H1 (cell line): ENCODE data around the gene SPCS1. TPM values are rescaled to one million over a fixed set of nuclear protein-coding genes. Genes with fewer than 3 reads are reported as not detected.

Source experiments
- CTCF ChIA-PET: fragments of 300-600 bp; sonication (Branson Sonifier 250); formaldehyde crosslinking; loops from one replicate; lab custom pipeline; 2021; ENCODE audit not compliant: partially characterized antibody; lab: Charles Lee
- POLR2A ChIA-PET: fragments of 300-600 bp; sonication (Branson Sonifier 250); formaldehyde crosslinking; loops from one replicate; lab custom pipeline; 2021; ENCODE audit warnings: inconsistent platforms; ENCODE audit not compliant: partially characterized antibody; lab: Charles Lee
- DNase-seq, 2 experiments: peaks; one replicate each; pipeline versions ENCODE4 v3.0.0 to v3.0.0-alpha.2; 2010 to 2022; ENCODE audit warnings: low spot score in 2 of 2, low read depth in 1 of 2, mixed read lengths in 1 of 2
- FAIRE-seq: peaks from 2 replicates; lab custom pipeline; 2011; peaks lifted over from hg19 to GRCh38; lab: Jason Lieb, UNC
- H2AFZ ChIP-seq: 2 replicates; pipeline ENCODE4 v1.8.1; 2012; ENCODE audit warnings: low read length, inconsistent platforms
- H2AK5ac ChIP-seq: 2 replicates; pipeline ENCODE4 v1.6.1; 2013; ENCODE audit warnings: low read depth, low read length
- H2BK120ac ChIP-seq: replicated peaks from 2 replicates; pipeline ENCODE3; 2013; ENCODE audit warnings: low read depth, low read length, inconsistent platforms
- H2BK12ac ChIP-seq: 2 replicates; pipeline ENCODE4 v1.6.1; 2013; ENCODE audit warnings: low read depth, low read length
- H2BK15ac ChIP-seq: 2 replicates; pipeline ENCODE4 v1.6.1; 2013; ENCODE audit warnings: low read length
- H2BK20ac ChIP-seq: 2 replicates; pipeline ENCODE4 v1.6.1; 2013; ENCODE audit warnings: low read length
- H2BK5ac ChIP-seq: 2 replicates; pipeline ENCODE4 v1.6.1; 2013; ENCODE audit warnings: low read depth, low read length
- H3K14ac ChIP-seq: 2 replicates; pipeline ENCODE4 v1.6.1; 2013; ENCODE audit warnings: inconsistent platforms; ENCODE audit not compliant: insufficient read length
- H3K18ac ChIP-seq: 2 replicates; pipeline ENCODE4 v1.6.1; 2013; ENCODE audit warnings: low read length; ENCODE audit errors: extremely low read depth
- H3K23ac ChIP-seq: 2 replicates; pipeline ENCODE4 v1.6.1; 2013; ENCODE audit warnings: inconsistent platforms; ENCODE audit not compliant: insufficient read length
- H3K23me2 ChIP-seq: 2 replicates; pipeline ENCODE4 v1.6.1; 2013; ENCODE audit warnings: low read depth, low read length
- H3K27ac ChIP-seq: 2 replicates; pipeline ENCODE4 v1.6.1; 2011; ENCODE audit warnings: low read depth, low read length, inconsistent platforms
- H3K27me3 ChIP-seq, 4 experiments: replicated peaks in 1 of 4; 1 replicate in 1 of 4; 2 replicates in 3 of 4; pipeline versions ENCODE4 v1.6.1 to v1.8.1; 2011 to 2013; ENCODE audit warnings: low read length in 3 of 4, mild to moderate bottlenecking in 3 of 4, inconsistent platforms in 2 of 4, mixed read lengths in 2 of 4, moderate library complexity in 1 of 4; ENCODE audit not compliant: control insufficient read depth in 3 of 4, insufficient read depth in 3 of 4; ENCODE audit errors: extremely low read depth in 1 of 4
- H3K36me3 ChIP-seq, 4 experiments: 2 replicates each; pipeline versions ENCODE4 v1.6.1 to v1.8.1; 2011 to 2013; ENCODE audit warnings: mild to moderate bottlenecking in 4 of 4, low read length in 3 of 4, moderate library complexity in 2 of 4, control low read depth in 1 of 4, inconsistent platforms in 1 of 4; ENCODE audit not compliant: insufficient read depth in 4 of 4, control insufficient read depth in 2 of 4
- H3K4ac ChIP-seq: replicated peaks from 2 replicates; pipeline ENCODE3; 2013; ENCODE audit warnings: low read length, low read depth, mixed read lengths, inconsistent platforms; ENCODE audit not compliant: insufficient read length
- H3K4me1 ChIP-seq, 4 experiments: replicated peaks in 1 of 4; 1 replicate in 1 of 4; 2 replicates in 3 of 4; pipeline versions ENCODE4 v1.6.1 to v1.8.1; 2011 to 2013; ENCODE audit warnings: low read length in 3 of 4, inconsistent platforms in 2 of 4, mixed read lengths in 1 of 4; ENCODE audit not compliant: insufficient read depth in 4 of 4, control insufficient read depth in 3 of 4
- H3K4me2 ChIP-seq, 2 experiments: 2 replicates each; pipeline versions ENCODE4 v1.6.1 to v1.8.1; 2011 to 2013; ENCODE audit warnings: low read depth in 2 of 2, low read length in 2 of 2, control low read depth in 1 of 2, inconsistent platforms in 1 of 2, mild to moderate bottlenecking in 1 of 2; ENCODE audit not compliant: insufficient read depth in 1 of 2
- H3K4me3 ChIP-seq, 4 experiments: fragments of 200-600, 300-600 bp in 1 of 4; sonication (generic), shearing (Covaris generic), sonication (Bioruptor Twin) in 1 of 4; 2 replicates each; pipeline versions ENCODE4 v1.5.1 to v1.8.1; 2011 to 2016; ENCODE audit warnings: low read length in 4 of 4, low read depth in 3 of 4, control low read depth in 2 of 4, inconsistent platforms in 2 of 4, mild to moderate bottlenecking in 2 of 4, mixed read lengths in 1 of 4, moderate library complexity in 1 of 4; ENCODE audit not compliant: insufficient read depth in 2 of 4; ENCODE audit errors: extremely low read depth in 1 of 4
- H3K56ac ChIP-seq: replicated peaks from 2 replicates; pipeline ENCODE3; 2013; ENCODE audit warnings: low read depth, mild to moderate bottlenecking, mixed read lengths, low read length, inconsistent platforms; ENCODE audit not compliant: insufficient read length
- H3K79me1 ChIP-seq: 2 replicates; pipeline ENCODE4 v1.6.1; 2013; ENCODE audit warnings: low read depth, low read length, control low read depth
- H3K79me2 ChIP-seq, 2 experiments: 2 replicates each; pipeline versions ENCODE4 v1.6.1 to v1.8.1; 2012 to 2013; ENCODE audit warnings: low read length in 2 of 2, mild to moderate bottlenecking in 2 of 2, inconsistent platforms in 1 of 2; ENCODE audit not compliant: insufficient read depth in 2 of 2, control insufficient read depth in 1 of 2
- H3K9ac ChIP-seq, 4 experiments: replicated peaks in 1 of 4; 1 replicate in 1 of 4; 2 replicates in 3 of 4; pipeline versions ENCODE4 v1.6.1 to v1.8.1; 2011 to 2013; ENCODE audit warnings: low read depth in 3 of 4, low read length in 3 of 4, control low read depth in 2 of 4, mild to moderate bottlenecking in 2 of 4, moderate library complexity in 2 of 4, inconsistent platforms in 1 of 4; ENCODE audit errors: extremely low read depth in 1 of 4
- H3K9me3 ChIP-seq, 2 experiments: 2 replicates each; pipeline versions ENCODE4 v1.6.1 to v1.8.1; 2012 to 2013; ENCODE audit warnings: mild to moderate bottlenecking in 2 of 2, moderate library complexity in 2 of 2, control low read depth in 1 of 2, inconsistent platforms in 1 of 2, low read depth in 1 of 2, low read length in 1 of 2, mixed read lengths in 1 of 2; ENCODE audit not compliant: insufficient read depth in 2 of 2
- H4K20me1 ChIP-seq, 2 experiments: replicated peaks in 1 of 2; 2 replicates each; pipeline versions ENCODE3 to v1.8.1; 2011 to 2013; ENCODE audit warnings: inconsistent platforms in 2 of 2, low read length in 2 of 2, mild to moderate bottlenecking in 1 of 2; ENCODE audit not compliant: insufficient read depth in 2 of 2, control insufficient read depth in 1 of 2
- H4K5ac ChIP-seq: 2 replicates; pipeline ENCODE4 v1.6.1; 2013; ENCODE audit warnings: low read length, low read depth, mixed read lengths, inconsistent platforms; ENCODE audit not compliant: insufficient read length
- H4K8ac ChIP-seq: 2 replicates; pipeline ENCODE4 v1.8.0; 2013; ENCODE audit warnings: mild to moderate bottlenecking, moderate library complexity, low read length, inconsistent platforms; ENCODE audit not compliant: insufficient read depth; ENCODE audit errors: extremely low read depth
- H4K91ac ChIP-seq: replicated peaks from 2 replicates; pipeline ENCODE3; 2013; ENCODE audit warnings: low read length, mixed read lengths, inconsistent platforms; ENCODE audit not compliant: insufficient read length
- CEBPB ChIP-seq: IDR thresholded peaks from 2 replicates; pipeline ENCODE4 v1.6.1; 2012; ENCODE audit warnings: low read depth, low read length
- E2F6 ChIP-seq: IDR thresholded peaks from 2 replicates; pipeline ENCODE4 v1.6.1; 2012; ENCODE audit warnings: inconsistent platforms
- EZH2 ChIP-seq: fragments of 200-600 bp; sonication (generic); IDR thresholded peaks from 2 replicates; pipeline ENCODE4 v1.7.1; 2012; ENCODE audit warnings: low read depth, mild to moderate bottlenecking, moderate library complexity, low read length, inconsistent platforms; ENCODE audit not compliant: severe bottlenecking
- GABPA ChIP-seq: IDR thresholded peaks from 2 replicates; pipeline ENCODE4 v1.6.1; 2011; ENCODE audit warnings: mild to moderate bottlenecking, low read length, moderate library complexity, borderline replicate concordance; ENCODE audit not compliant: insufficient read depth
- GTF2F1 ChIP-seq: IDR thresholded peaks from 2 replicates; pipeline ENCODE4 v1.6.1; 2012; ENCODE audit warnings: low read depth, low read length, improper control_type of control experiment, borderline replicate concordance
- KDM4A ChIP-seq: IDR thresholded peaks from one replicate; pipeline ENCODE4 v1.7.1; 2012; ENCODE audit warnings: low read depth, mild to moderate bottlenecking, moderate library complexity, low read length, inconsistent platforms; ENCODE audit not compliant: severe bottlenecking
- SP4 ChIP-seq: IDR thresholded peaks from 2 replicates; pipeline ENCODE4 v1.6.1; 2012; ENCODE audit warnings: low read length, inconsistent platforms
- WGBS, 2 experiments: shearing (Covaris generic) in 1 of 2; methylation state at CpG; one replicate each; pipeline versions ENCODE4 v1.1.6 to v1.1.7; 2013 to 2015; ENCODE audit warnings: low lambda C conversion rate in 2 of 2, mixed read lengths in 2 of 2, inconsistent platforms in 1 of 2, low coverage in 1 of 2, missing lambda C conversion rate in 1 of 2; ENCODE audit not compliant: insufficient replicate concordance in 2 of 2, insufficient coverage in 1 of 2, insufficient read length in 1 of 2; ENCODE audit errors: extremely low coverage in 1 of 2, missing lambda C conversion rate in 1 of 2; 5-methylcytosine and 5-hydroxymethylcytosine counted together
- polyA plus RNA-seq, 7 experiments: library from polyadenylated mRNA; depleted of rRNA in 3 of 7; stranded (reverse) in 5 of 7; unstranded in 2 of 7; fragments of >200 nt in 5 of 7; fragments of 200-250 nt in 2 of 7; gene quantifications; 1 replicate in 5 of 7; 2 replicates in 1 of 7; 4 replicates in 1 of 7; pipeline versions ENCODE4 v1.2.1 to v1.2.3, GENCODE V29; 2011 to 2013; ENCODE audit warnings: missing spikeins in 2 of 7, mixed read lengths in 2 of 7
- total RNA-seq: library from RNA; stranded (reverse); fragmentation: NEBNext Ultra II Directional; extraction: Animal tissue kit (Norgen Biotek cat#: 25700); gene quantifications from 2 replicates; pipeline ENCODE4 v1.2.1, GENCODE V29; 2021
- TF ChIP-seq, protein P1 (sequence below): IDR thresholded peaks from 2 replicates; pipeline ENCODE4 v1.6.1; 2011; ENCODE audit warnings: low read length, improper control_type of control experiment

Gene SPCS1
- total and polyA plus RNA-seq, 2 of the 8 experiments (the other 6 are each of a cell fraction or from before 2014, with no cell fraction given), result 104 to 191 TPM

DNA sequence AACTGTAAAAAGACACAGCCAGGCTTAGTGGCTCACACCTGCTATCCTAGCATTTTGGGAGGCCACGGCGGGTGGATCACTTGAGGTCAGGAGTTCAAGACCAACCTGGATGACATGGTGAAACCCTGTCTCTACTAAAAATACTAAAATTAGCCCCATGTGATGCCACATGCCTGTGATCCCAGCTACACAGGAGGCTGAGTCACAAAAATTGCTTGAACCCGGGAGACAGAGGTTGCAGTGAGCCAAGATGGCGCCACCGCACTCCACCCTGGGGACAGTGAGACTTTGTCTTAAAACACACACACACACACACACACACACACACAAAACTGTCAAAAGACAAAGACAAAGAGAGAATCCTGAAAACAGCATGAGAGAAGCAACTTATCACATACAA lies 18.0 kb downstream of the SPCS1 start:
- H3K79me1 ChIP-seq, result no peaks in the 10 kb centered on the region
- H3K79me2 ChIP-seq, result no peaks in the 10 kb centered on the region
- H4K5ac ChIP-seq, result no peak overlapping the region
- no peak overlapping the region for H3K14ac ChIP-seq
- no peak overlapping the region for H2AK5ac ChIP-seq
- H4K8ac ChIP-seq, result no peak overlapping the region
- no peak overlapping the region for H3K18ac ChIP-seq
- no peak overlapping the region for H4K91ac ChIP-seq
- 91% methylated on average over 5 of the region's 5 CpGs; no CpG with 5 or more reads in 1 of the 2 experiments for WGBS, 2 experiments
- FAIRE-seq (no peak), DNase-seq (no peak)
- no peak overlapping the region for H2AFZ ChIP-seq
- H3K23me2 ChIP-seq, result no peaks in the 10 kb centered on the region
- no peak overlapping the region for H2BK120ac ChIP-seq
- no peaks in the 10 kb centered on the region for H3K27me3 ChIP-seq
- H2BK12ac ChIP-seq, result no peak overlapping the region
- H4K20me1 ChIP-seq, result no peaks in the 10 kb centered on the region
- H2BK20ac ChIP-seq, result no peak overlapping the region
- CTCF ChIA-PET, result interaction anchor here (1.1 to 3.0 kb wide), 2 partner anchors 9 to 46 kb away, joined by 3 to 9 read pairs; no protein-coding TSS in a partner anchor
- no peak overlapping the region for H3K9ac ChIP-seq
- H3K4me2 ChIP-seq, result no peak overlapping the region
- no peaks in the 10 kb centered on the region for H3K4me1 ChIP-seq
- no peaks in the 10 kb centered on the region for H3K9me3 ChIP-seq
- no peak overlapping the region for H2BK5ac ChIP-seq
- no peak overlapping the region for H3K27ac ChIP-seq
- POLR2A ChIA-PET, result no interaction called here
- H3K36me3 ChIP-seq, result peaks cover 0 to 1% (median 0%) of the 10 kb centered on the region in 4 experiments; a peak in 2 of 8 replicates
- H3K23ac ChIP-seq, result no peak overlapping the region
- H3K4ac ChIP-seq, result no peak overlapping the region
- H3K4me3 ChIP-seq, result no peak overlapping the region
- H3K56ac ChIP-seq, result no peak overlapping the region
- no peak overlapping the region for H2BK15ac ChIP-seq
- TF ChIP-seq E2F6 (no peak), KDM4A (no peak), GTF2F1 (no peak), GABPA (no peak), CEBPB (no peak), EZH2 (no peak), SP4 (no peak)
- TF ChIP-seq, protein P1, sequence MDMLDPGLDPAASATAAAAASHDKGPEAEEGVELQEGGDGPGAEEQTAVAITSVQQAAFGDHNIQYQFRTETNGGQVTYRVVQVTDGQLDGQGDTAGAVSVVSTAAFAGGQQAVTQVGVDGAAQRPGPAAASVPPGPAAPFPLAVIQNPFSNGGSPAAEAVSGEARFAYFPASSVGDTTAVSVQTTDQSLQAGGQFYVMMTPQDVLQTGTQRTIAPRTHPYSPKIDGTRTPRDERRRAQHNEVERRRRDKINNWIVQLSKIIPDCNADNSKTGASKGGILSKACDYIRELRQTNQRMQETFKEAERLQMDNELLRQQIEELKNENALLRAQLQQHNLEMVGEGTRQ, result no peak
